Smooth muscle cell of the brain vasculature (primary cell): ENCODE measurements around the gene AFAP1L2.

Experiments used
- DNase-seq: peaks from one replicate; pipeline ENCODE4 v3.0.0-alpha.2; 2012; ENCODE audit warnings: low read depth, low spot score

Gene AFAP1L2

GRCh38 chr10:114408968-114409444 lies 4.7 kb upstream of the AFAP1L2 start:
- no peak for DNase-seq

- no peak for DNase-seq
Measured at GRCh38 chr10:114408112-114408967, 4.0 kb upstream of the AFAP1L2 start.

GRCh38 chr10:114406455-114406854 lies 2.2 kb upstream of the AFAP1L2 start:
- DNase-seq, result no peak

DNA sequence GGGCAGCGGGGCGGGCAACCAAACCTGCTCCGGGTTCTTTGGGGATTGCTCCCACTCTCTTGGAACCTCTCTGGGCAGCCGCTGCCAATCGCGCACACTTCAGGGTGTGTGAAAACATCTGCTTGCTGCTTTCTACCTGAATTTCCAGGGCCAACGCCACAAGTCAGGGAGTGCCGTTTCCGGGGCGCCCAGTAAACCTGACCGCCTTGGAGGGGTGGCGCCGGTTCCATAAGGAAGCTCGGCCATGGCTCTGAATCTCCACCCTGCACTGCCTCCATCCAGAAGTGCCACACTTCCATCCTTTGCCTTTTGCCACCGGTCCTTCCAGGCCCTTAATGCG lies 679 bp upstream of the AFAP1L2 start:
- DNase-seq, result no peak

DNA sequence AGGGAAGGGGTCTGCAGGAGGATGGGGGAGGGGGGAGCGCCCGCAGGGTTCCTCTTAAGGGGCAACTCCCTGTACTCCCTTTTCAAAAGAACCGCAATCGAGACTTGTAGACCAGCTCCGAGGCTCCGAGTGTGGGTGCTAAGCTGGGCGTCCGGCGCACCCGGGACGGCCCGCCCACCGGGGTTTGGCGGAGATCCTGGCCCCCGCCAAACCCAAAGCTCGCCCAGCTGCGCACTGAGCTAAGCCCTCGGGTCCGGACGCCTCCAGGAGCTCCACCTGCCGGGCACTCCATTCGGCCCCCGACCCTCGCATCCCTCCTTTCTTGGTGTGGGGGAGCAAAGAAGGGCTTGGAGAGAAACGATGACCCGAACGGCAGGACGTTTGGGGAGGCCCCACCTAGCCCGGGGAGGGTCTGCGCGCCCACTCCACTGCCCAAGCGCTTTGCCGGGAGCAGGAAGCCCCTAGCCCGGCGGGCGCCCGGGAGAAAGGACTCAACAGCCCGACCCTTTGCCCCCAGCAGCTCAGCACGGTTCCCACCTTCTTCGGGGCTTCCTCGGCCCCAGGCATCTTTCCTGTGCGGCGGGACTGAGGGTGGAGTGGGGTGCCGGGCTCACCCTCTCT lies 651 bp downstream of the AFAP1L2 start:
- DNase-seq, result no peak

DNA sequence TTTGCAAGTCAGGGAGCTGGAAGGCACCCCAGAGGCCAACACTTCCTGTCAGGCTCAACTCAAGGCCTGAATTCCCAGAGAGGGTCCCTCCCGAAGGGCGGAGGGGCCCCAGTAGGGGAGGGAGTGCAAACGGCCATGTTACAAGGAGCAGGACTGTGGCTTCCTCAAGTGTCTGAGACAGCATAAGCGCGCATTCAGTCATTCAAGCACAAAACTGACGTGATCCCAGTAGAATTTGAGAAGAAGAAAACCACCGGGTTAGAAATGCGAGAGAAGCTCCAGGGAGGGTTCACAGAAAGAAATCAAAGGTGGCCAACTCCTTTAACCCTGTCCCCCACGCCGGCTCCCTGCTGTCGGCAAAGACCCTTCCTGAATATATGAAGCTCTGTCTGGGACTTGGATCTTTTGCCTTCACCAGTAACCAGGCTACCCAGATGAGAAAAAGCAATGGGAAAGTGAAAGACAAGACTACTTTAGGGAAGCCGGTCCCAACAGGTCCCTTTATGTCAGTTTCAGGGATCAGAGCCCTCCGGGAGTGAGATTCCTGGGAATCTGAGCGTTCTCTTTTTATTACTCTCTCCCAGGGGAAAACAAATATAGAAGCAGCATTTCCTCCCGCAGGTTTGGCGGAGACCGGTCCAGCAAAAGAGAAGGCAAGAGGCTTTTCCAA lies 1.3 kb downstream of the AFAP1L2 start:
- no peak for DNase-seq

- no peak for DNase-seq
Measured at GRCh38 chr10:114402233-114402632, 2.1 kb downstream of the AFAP1L2 start.

GRCh38 chr10:114401195-114401791 lies 3.0 kb downstream of the AFAP1L2 start:
- DNase-seq, result no peak

DNA sequence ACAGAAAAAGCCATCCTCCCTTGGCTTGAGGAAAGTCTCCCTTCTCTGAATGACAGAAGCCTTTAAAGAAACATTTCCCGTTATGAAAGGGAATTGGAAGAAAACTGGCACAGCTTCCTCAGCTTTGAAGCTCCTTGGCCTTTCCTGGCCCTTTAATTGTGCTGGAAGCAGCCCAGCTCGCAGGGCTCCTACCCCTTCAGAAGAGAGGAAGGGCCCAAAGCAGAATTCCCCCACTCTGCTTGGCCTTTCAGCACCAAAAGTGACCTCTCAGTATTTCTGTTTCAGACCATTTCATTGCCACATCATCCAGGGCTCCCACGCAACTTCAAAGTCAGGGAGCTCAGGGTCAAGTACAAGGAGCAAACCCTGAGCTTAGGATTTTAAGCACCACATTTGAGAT lies 4.2 kb downstream of the AFAP1L2 start:
- DNase-seq, result no peak

DNA sequence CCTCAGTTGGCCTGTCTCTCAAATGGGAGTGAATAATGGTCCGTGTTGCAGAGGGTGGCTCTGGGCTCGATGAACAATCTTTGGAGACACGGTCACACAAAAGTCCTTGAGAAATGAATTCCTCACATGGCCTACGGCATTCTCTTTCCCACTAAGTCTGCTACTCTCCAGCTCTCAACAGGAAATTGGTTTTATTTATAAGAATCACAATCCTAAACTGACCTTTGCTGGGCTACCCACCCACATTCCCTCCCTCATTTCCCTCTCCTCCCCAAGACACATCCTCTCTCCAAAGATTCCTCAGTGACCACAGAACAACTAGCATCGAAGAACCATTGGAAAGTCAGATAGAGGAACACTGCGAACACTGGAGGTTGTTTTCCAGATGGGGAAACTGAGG lies 4.7 kb downstream of the AFAP1L2 start:
- DNase-seq, result no peak

- DNase-seq, result no peak
Measured at GRCh38 chr10:114398587-114399331, 5.5 kb downstream of the AFAP1L2 start.

- no peak for DNase-seq
Measured at GRCh38 chr10:114397651-114398145, 6.6 kb downstream of the AFAP1L2 start.

DNA sequence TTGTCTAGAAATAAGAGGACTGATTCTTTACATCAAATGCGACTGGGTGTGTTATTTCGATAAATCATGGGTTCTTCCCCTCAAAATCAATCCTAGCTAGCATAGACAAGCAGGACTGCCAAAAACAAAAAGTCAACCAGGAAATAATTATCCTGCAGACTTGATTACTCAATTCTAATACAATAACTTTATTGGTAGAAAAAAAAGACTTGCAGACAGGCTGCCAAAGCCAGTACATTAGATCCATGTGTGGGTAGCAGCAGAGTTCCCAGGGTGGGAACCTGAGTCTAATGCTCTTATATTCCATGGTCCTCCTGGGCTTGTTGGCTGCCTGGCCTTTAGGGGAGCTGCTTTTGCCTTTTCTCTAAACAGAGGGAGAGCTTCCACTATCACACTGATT lies 7.8 kb downstream of the AFAP1L2 start:
- no peak for DNase-seq

DNA sequence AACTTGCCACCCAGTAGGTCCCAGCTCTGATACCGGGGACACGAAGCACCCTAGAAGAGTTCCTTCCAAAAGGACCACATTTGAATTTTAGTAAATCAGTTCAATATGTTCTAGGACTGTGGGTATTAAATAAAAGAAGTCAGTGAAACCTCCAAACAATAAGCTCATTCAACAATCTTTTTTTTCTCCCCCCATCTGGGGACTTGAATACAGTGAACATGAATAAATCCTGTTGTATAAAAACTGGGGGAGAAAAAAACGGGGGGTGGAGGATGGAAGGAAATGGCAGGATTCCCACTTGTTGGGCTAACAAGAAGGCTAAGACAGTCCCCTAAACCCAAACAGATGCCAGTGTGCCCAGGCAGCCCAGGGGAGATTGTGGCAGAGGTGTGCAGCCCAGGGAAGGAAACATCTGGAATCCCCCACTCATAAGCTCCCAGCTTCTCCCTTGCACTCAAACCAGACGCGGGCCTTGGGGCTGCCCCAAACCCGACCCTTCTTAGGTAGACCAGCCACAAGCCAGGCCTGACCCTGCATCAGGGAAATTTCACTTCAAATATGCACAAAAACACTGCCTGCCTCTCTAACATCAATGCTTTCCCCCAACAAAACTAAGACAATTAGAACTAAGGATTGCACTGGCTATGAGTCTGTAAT lies 8.8 kb downstream of the AFAP1L2 start:
- no peak for DNase-seq

- DNase-seq, result no peak
Measured at GRCh38 chr10:114394531-114394930, 9.8 kb downstream of the AFAP1L2 start.

GRCh38 chr10:114393886-114394285 lies 10.4 kb downstream of the AFAP1L2 start:
- DNase-seq, result no peak

- no peak for DNase-seq
Measured at GRCh38 chr10:114393482-114393881, 10.8 kb downstream of the AFAP1L2 start.

- DNase-seq, result no peak
Measured at GRCh38 chr10:114392112-114392835, 12.0 kb downstream of the AFAP1L2 start.

DNA sequence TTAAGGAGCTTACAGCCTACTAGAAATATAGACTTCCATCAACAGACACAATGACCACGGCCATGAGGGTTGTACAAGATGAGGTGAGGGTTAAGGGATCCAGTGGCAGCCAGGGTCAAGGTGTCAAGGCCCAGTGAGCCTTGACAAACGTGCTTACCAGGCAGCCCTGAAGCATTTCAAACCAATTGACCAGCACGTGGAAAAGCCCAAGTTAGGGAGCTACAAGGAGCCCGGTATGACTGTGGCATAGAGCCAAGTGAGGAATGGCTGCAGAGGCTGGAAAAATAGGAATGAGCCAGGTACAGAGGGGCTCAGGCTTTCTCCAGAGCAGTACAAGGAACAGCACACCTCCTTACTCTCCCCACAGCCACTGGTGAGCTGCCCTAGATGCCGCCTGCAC lies 12.7 kb downstream of the AFAP1L2 start:
- DNase-seq, result no peak

DNA sequence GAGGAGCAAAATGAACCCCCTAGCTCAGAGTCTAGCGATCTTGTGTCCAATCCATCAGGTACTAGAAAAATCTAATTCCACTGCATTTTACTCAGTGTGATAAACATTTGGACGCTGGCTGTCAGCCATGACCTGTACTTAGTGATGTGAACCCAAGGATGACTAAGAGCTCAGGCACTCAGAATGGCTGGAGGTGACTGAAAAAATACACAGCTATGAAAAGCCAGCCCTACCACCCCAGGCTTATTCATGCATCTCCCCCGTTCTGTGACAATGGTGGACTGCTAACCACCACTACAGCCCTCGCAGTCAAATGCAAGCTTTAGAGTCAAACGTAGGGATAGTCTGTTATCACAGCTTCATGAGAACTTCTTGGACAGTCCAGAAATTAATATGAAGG lies 14.9 kb downstream of the AFAP1L2 start:
- DNase-seq, result no peak
